Calu3 (cell line): Measurements from ENCODE around the gene NAV2. TPM values are rescaled to one million over a fixed set of nuclear protein-coding genes. Genes with fewer than 3 reads are reported as not detected.

Source experiments
- BruUV-seq: library from RNA; stranded (reverse); fragments of 400-500 nt; replicated peaks from 2 replicates; lab custom pipeline; 2021; lab: Mats Ljungman, UMichigan
- CTCF ChIA-PET: fragments of 300-600 bp; sonication (Branson Sonifier 250); formaldehyde crosslinking; loops from one replicate; lab custom pipeline; 2022; ENCODE audit warnings: antibody characterized with exemption; lab: Charles Lee
- DNase-seq: peaks from one replicate; pipeline ENCODE4 v3.0.0; 2022
- H3K27ac Mint-ChIP-seq: one replicate; pipeline ENCODE4 v1.8.0; 2022; ENCODE audit warnings: mixed read lengths; ENCODE audit not compliant: unreplicated experiment
- H3K27me3 Mint-ChIP-seq: one replicate; pipeline ENCODE4 v1.8.0; 2022; ENCODE audit warnings: mixed read lengths; ENCODE audit not compliant: unreplicated experiment
- H3K36me3 Mint-ChIP-seq: one replicate; pipeline ENCODE4 v1.8.0; 2022; ENCODE audit warnings: mild to moderate bottlenecking, moderate library complexity, mixed read lengths; ENCODE audit not compliant: insufficient read depth, unreplicated experiment
- H3K4me1 Mint-ChIP-seq: one replicate; pipeline ENCODE4 v1.8.0; 2022; ENCODE audit warnings: mild to moderate bottlenecking, low read depth, mixed read lengths; ENCODE audit not compliant: unreplicated experiment
- H3K4me3 Mint-ChIP-seq: one replicate; pipeline ENCODE4 v1.8.0; 2022; ENCODE audit warnings: mild to moderate bottlenecking, low read depth, moderate library complexity, mixed read lengths; ENCODE audit not compliant: unreplicated experiment
- H3K9me3 Mint-ChIP-seq: one replicate; pipeline ENCODE4 v1.8.0; 2022; ENCODE audit warnings: low read depth, mixed read lengths; ENCODE audit not compliant: unreplicated experiment
- CTCF ChIP-seq: fragments of 200-600 bp; IDR thresholded peaks from one replicate; pipeline ENCODE4 v1.8.0; 2022; ENCODE audit warnings: antibody characterized with exemption; ENCODE audit not compliant: unreplicated experiment
- intact Hi-C: fragments of 100-400 bp; cut with micrococcal nuclease; formaldehyde crosslinking; loops from one replicate; pipeline ENCODE4 v1.10.0; 2022; ENCODE audit not compliant: unreplicated experiment
- total RNA-seq: library from RNA; stranded (reverse); gene quantifications from 2 replicates; pipeline ENCODE4 v1.2.3, GENCODE V29; 2022

Gene NAV2
- total RNA-seq, 1 experiment from 2014 or later = 21.4 TPM

DNA sequence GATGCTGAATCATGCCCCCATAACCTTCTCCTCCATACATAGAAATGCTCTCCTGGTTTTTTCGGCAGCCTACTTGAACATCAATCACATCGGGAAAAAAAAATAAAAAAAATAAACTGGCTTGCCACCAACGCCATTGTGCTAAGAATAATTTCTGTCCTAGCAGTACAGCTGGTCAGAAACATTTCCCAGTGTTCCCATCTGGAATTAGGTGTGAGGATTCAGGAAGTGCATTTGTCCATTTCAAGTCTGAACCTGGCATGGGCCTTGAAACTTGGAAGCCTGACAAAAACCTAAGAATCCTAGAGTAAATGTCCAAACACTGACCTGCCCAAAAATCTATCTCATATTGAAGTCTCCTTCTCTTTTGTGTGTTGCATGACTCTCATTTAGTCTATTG is 16.6 kb upstream of the NAV2 start:
- intact Hi-C loops = no loop called here
- no peaks in the 10 kb centered on the region for H3K9me3 Mint-ChIP-seq
- no peak for TF ChIP-seq CTCF
- H3K27me3 Mint-ChIP-seq = no peaks in the 10 kb centered on the region
- DNase-seq = no peak
- CTCF ChIA-PET = no interaction called here
- no peak overlapping the region for H3K27ac Mint-ChIP-seq
- no TSS peak for BruUV-seq
- H3K4me1 Mint-ChIP-seq = peaks cover 12% of the 10 kb centered on the region
- H3K4me3 Mint-ChIP-seq = no peak overlapping the region
- no peaks in the 10 kb centered on the region for H3K36me3 Mint-ChIP-seq

DNA sequence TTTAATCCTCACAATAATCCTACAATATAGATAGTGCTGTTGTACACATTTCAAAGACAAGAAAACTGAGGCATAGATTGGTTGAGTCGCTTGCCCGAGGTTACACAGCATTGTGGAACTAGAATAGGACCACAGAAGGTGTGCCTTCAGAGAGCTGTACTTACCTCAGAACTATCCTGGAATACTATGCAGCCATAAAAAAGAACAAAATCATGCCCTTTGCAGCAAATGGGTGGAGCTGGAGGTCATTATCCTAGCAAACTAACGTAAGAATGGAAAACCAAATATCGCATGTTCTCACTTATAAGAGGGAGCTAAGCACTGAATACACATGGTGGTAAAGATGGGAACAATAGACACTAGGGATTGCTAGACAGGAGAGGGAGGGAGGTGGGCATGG is 15.7 kb upstream of the NAV2 start:
- CTCF ChIA-PET = no interaction called here
- peaks cover 12% of the 10 kb centered on the region for H3K4me1 Mint-ChIP-seq
- H3K36me3 Mint-ChIP-seq = no peaks in the 10 kb centered on the region
- H3K27ac Mint-ChIP-seq = no peak overlapping the region
- intact Hi-C loops = no loop called here
- no peaks in the 10 kb centered on the region for H3K27me3 Mint-ChIP-seq
- H3K9me3 Mint-ChIP-seq = no peaks in the 10 kb centered on the region
- TF ChIP-seq CTCF = no peak
- no peak overlapping the region for H3K4me3 Mint-ChIP-seq
- no peak for DNase-seq
- BruUV-seq = no TSS peak

GRCh38 chr11:19697721-19698121 is 14.9 kb upstream of the NAV2 start:
- Mint-ChIP-seq H3K36me3 (no peaks in the 10 kb centered on the region), H3K4me1 (peaks cover 12% of the 10 kb centered on the region), H3K9me3 (no peaks in the 10 kb centered on the region), H3K4me3 (no peak overlapping the region), H3K27me3 (no peaks in the 10 kb centered on the region), H3K27ac (no peak overlapping the region)
- DNase-seq = no peak
- no TSS peak for BruUV-seq
- CTCF ChIA-PET = no interaction called here
- no peak for TF ChIP-seq CTCF
- intact Hi-C loops = no loop called here

DNA sequence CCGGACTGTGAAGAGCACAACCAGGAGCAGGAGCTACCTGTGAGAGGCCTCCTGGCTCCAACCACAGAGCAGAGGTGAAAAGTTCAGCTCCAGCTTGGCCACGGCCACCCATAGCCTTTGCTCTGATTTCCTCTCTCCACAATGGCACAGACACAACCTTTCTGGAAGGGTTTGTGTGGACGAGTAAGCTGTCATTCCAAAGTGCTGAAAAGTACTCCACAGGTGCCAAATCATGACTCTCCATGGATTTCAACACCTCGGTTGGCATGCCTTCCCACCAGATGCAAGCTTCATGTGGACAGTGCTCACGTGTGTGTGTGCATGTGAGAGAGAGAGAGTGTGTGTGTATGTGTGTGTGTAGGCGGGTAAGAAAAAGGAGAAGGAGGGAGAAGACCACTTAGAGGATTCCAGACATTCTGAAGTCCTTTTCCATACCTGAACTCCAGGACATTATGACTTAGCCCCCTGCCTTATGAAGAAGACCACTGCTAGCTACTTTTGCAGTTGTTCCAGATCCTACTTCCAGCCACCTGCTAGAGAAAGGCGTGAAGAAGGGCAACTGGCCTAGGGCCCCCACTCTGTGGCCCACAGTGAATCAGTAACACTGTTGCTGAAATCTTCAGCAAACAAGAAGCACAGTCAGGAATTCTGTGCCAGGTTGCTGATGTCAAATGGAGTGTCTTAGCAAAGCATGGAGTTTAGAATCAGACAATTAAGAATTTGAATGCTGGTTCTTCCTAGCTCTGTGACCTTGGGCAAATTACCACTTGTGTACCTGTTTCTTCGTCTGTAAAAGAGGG is 13.9 kb upstream of the NAV2 start:
- Mint-ChIP-seq H3K27ac (no peak overlapping the region), H3K9me3 (no peaks in the 10 kb centered on the region), H3K36me3 (no peaks in the 10 kb centered on the region), H3K4me1 (peaks cover 12% of the 10 kb centered on the region), H3K4me3 (no peak overlapping the region), H3K27me3 (no peaks in the 10 kb centered on the region)
- TF ChIP-seq CTCF = no peak
- BruUV-seq = no TSS peak
- CTCF ChIA-PET = interaction anchor here (0.6 kb wide), 1 partner anchor 78 kb away, joined by 4 read pairs; no protein-coding TSS in a partner anchor
- no peak for DNase-seq
- intact Hi-C loops = no loop called here
